ENCODE data around the gene ZNF726.

- TF ChIP-seq CTCF (IDR thresholded peaks at IDR 0.05), result no peak
- TF ChIP-seq POLR2A (IDR thresholded peaks at IDR 0.05), result no peak
- no peak for TF ChIP-seq EP300 (IDR thresholded peaks at IDR 0.05)
Observed at GRCh38 chr19:23971598-23971997, 56.9 kb downstream of the ZNF726 start.

Data from ovary (tissue), 3 donors.